Measurements from ENCODE around the gene GNPAT.

GRCh38 chr1:231232870-231233734 is 7.9 kb upstream of the GNPAT start:
- TF ChIP-seq POLR2AphosphoS5 (IDR thresholded peaks at IDR 0.05; ENCODE audit: low read depth, low read length) (no peak), TAF1 (IDR thresholded peaks at IDR 0.05; ENCODE audit: borderline replicate concordance, low read depth, low read length) (no peak), POLR2A (IDR thresholded peaks at IDR 0.05; ENCODE audit: low read depth, low read length) (no peak)
